Breast epithelium (tissue), 4 donors: ENCODE results near the gene C3orf49. TPM values are rescaled to one million over a fixed set of nuclear protein-coding genes. Genes with fewer than 3 reads are reported as not detected.

Source experiments
- DNase-seq, 2 donors: peaks; one replicate each; pipeline ENCODE4 v3.0.0-alpha.2; 2019; ENCODE audit warnings: low spot score in 2 of 2
- H3K27ac ChIP-seq, 2 donors: fragments of 200-600 bp; sonication (generic) in 1 of 2; one replicate each; pipeline ENCODE4 v1.5.1; 2016 to 2019; ENCODE audit warnings: mild to moderate bottlenecking in 1 of 2
- H3K27me3 ChIP-seq, 2 donors: fragments of 200-600 bp; sonication (generic) in 1 of 2; one replicate each; pipeline versions ENCODE4 v1.5.1 to v1.6.0; 2017 to 2019; ENCODE audit warnings: control low read depth in 1 of 2, mild to moderate bottlenecking in 1 of 2
- H3K36me3 ChIP-seq: fragments of 200-600 bp; one replicate; pipeline ENCODE4 v1.5.1; 2019
- H3K4me1 ChIP-seq, 2 donors: fragments of 200-600 bp; sonication (generic); one replicate each; pipeline ENCODE4 v1.5.1; 2016 to 2019; ENCODE audit warnings: control low read depth in 1 of 2
- H3K4me3 ChIP-seq, 3 donors: fragments of 200-600 bp; sonication (generic); 1 replicate in 2 of 3; 2 replicates in 1 of 3; pipeline ENCODE4 v1.5.1; 2016 to 2019; ENCODE audit warnings: mild to moderate bottlenecking in 3 of 3, moderate library complexity in 2 of 3
- H3K9me3 ChIP-seq, 2 donors: fragments of 200-600 bp; sonication (generic) in 1 of 2; one replicate each; pipeline ENCODE4 v1.5.1; 2016 to 2019; ENCODE audit warnings: control low read depth in 1 of 2
- CTCF ChIP-seq, 3 donors: fragments of 450-650 bp; IDR thresholded peaks; one replicate each; pipeline ENCODE4 v1.5.1; 2016 to 2017; ENCODE audit warnings: antibody characterized with exemption in 3 of 3, mild to moderate bottlenecking in 3 of 3, moderate library complexity in 3 of 3
- POLR2A ChIP-seq: fragments of 450-650 bp; IDR thresholded peaks from one replicate; pipeline ENCODE4 v1.6.1; 2016; ENCODE audit warnings: antibody characterized with exemption, mild to moderate bottlenecking, moderate library complexity
- POLR2AphosphoS5 ChIP-seq, 3 donors: sonication (generic); formaldehyde crosslinking; IDR thresholded peaks; one replicate each; pipeline ENCODE4 v1.6.1; 2017; ENCODE audit warnings: antibody characterized with exemption in 3 of 3
- intact Hi-C: fragments of 100-400 bp; cut with DNase I; formaldehyde crosslinking; loops from one replicate; pipeline ENCODE4 v1.15.1; 2023; ENCODE audit warnings: low total_unique reads
- total RNA-seq, 3 donors: library from RNA; depleted of rRNA; stranded (reverse); fragments of >200 nt; gene quantifications; one replicate each; pipeline ENCODE4 v1.1.0, GENCODE V29; 2016

C3orf49 gene
- total RNA-seq, 3 donors from 2014 or later, result not detected

GRCh38 chr3:63808633-63809032 is 10.5 kb upstream of the C3orf49 start:
- no peaks in the 10 kb centered on the region for H3K27me3 ChIP-seq
- H3K4me3 ChIP-seq, result no peak overlapping the region
- no peaks in the 10 kb centered on the region for H3K9me3 ChIP-seq
- H3K36me3 ChIP-seq, result no peaks in the 10 kb centered on the region
- TF ChIP-seq POLR2A, result no peak
- TF ChIP-seq POLR2AphosphoS5 (IDR thresholded peaks at IDR 0.05), result no peak
- no peak for TF ChIP-seq CTCF (IDR thresholded peaks at IDR 0.05)
- intact Hi-C loops, result loop anchor here (5.0 kb wide), 1 partner anchor 296 kb away; no protein-coding TSS in a partner anchor
- no peak overlapping the region for H3K27ac ChIP-seq
- no peak for DNase-seq
- H3K4me1 ChIP-seq, result no peaks in the 10 kb centered on the region

DNA sequence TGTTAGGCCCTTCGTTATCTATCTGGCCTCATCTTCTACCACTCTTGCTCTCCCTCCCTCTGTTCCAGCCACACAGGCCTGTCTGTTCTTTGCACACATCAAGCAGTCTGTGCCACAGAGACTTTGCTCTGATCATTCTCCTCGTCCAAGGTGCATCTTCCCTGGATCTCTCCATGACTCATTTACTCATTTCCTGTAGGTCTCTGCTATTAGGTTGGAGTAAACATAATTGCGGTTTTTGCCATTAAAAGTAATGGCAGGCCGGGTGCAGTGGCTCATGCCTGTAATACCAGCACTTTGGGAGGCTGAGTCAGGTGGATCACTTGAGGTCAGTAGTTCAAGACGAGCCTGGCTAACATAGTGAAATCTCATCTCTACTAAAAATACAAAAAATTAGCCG is 9.5 kb upstream of the C3orf49 start:
- no peaks in the 10 kb centered on the region for H3K27me3 ChIP-seq
- H3K4me3 ChIP-seq, result no peak overlapping the region
- no peak for DNase-seq
- no peaks in the 10 kb centered on the region for H3K36me3 ChIP-seq
- TF ChIP-seq CTCF (IDR thresholded peaks at IDR 0.05) (no peak), POLR2A (no peak), POLR2AphosphoS5 (IDR thresholded peaks at IDR 0.05) (no peak)
- H3K27ac ChIP-seq, result no peak overlapping the region
- intact Hi-C loops, result loop anchor here (5.0 kb wide), 1 partner anchor 297 kb away; no protein-coding TSS in a partner anchor
- H3K4me1 ChIP-seq, result no peaks in the 10 kb centered on the region
- H3K9me3 ChIP-seq, result no peaks in the 10 kb centered on the region

- H3K27ac ChIP-seq, result no peak overlapping the region
- no peaks in the 10 kb centered on the region for H3K27me3 ChIP-seq
- H3K9me3 ChIP-seq, result no peaks in the 10 kb centered on the region
- intact Hi-C loops, result no loop called here
- no peaks in the 10 kb centered on the region for H3K4me1 ChIP-seq
- DNase-seq, result no peak
- H3K36me3 ChIP-seq, result no peaks in the 10 kb centered on the region
- H3K4me3 ChIP-seq, result no peak overlapping the region
- no peak for TF ChIP-seq POLR2AphosphoS5 (IDR thresholded peaks at IDR 0.05)
- TF ChIP-seq POLR2A, result no peak
- no peak for TF ChIP-seq CTCF (IDR thresholded peaks at IDR 0.05)
Observed at GRCh38 chr3:63814237-63814636, 4.9 kb upstream of the C3orf49 start.

GRCh38 chr3:63817225-63817624 is 1.9 kb upstream of the C3orf49 start:
- intact Hi-C loops, result no loop called here
- DNase-seq, result no peak
- no peak for TF ChIP-seq CTCF (IDR thresholded peaks at IDR 0.05)
- no peak for TF ChIP-seq POLR2A
- TF ChIP-seq POLR2AphosphoS5 (IDR thresholded peaks at IDR 0.05), result no peak
- no peaks in the 10 kb centered on the region for H3K9me3 ChIP-seq
- H3K27ac ChIP-seq, result no peak overlapping the region
- no peaks in the 10 kb centered on the region for H3K4me1 ChIP-seq
- H3K27me3 ChIP-seq, result no peaks in the 10 kb centered on the region
- H3K4me3 ChIP-seq, result no peak overlapping the region
- no peaks in the 10 kb centered on the region for H3K36me3 ChIP-seq

DNA sequence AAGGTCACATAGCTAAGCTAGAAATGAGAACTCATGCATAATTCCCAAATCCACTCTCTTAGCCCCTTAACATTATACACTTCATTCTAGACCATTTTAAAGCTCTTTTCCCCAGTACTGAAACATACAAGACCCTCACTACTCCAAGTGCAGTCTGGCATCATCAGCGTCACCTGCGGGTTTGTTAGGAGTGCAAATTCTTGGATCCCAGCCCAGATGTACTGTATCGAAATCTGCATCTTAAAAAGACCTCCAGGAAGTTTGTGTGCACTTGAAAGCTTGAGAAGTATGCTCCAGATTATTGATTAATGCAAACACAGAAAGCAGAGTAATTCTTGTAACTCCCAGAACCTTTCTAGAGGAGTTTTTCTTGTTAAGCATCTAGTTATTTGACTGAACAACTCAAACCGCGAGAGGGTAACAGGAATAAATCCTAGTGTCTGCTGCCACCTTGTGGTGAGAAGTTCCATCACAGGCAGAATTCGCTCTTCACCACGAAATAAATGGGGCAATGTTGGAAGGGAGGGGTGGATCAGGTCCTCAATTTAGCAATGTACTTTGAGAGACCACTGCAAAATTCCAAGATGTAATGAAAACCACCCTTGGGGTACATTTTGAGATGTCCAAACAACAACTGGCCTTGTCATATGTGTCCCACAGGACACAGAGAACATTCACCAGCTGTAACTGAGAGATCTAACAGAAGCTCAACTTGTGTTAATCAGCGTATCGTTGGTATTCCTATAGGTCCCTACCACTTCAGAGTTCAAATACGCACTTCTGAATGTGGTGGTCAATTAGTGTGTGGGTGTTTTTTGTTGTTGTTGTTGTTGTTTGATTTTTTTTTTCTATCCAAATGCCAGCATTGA is 583 bp upstream of the C3orf49 start:
- TF ChIP-seq CTCF (IDR thresholded peaks at IDR 0.05), result peak; percentile 75 to 90 (median 81)
- TF ChIP-seq POLR2AphosphoS5 (IDR thresholded peaks at IDR 0.05), result no peak
- no peak for TF ChIP-seq POLR2A
- peak in 1 of 2 donors; percentile 29 for DNase-seq
- Histone ChIP-seq H3K36me3 (no peaks in the 10 kb centered on the region), H3K9me3 (no peaks in the 10 kb centered on the region), H3K27ac (no peak overlapping the region), H3K4me1 (no peaks in the 10 kb centered on the region), H3K27me3 (no peaks in the 10 kb centered on the region), H3K4me3 (no peak overlapping the region)
- intact Hi-C loops, result no loop called here
